HG03457 (cell line): Measurements from ENCODE around the gene PERM1.

Experiments
- ATAC-seq: cut with Tn5 transposase; IDR thresholded peaks from one replicate; pipeline ENCODE4 v1.9.1; 2021; ENCODE audit warnings: moderate number of reproducible peaks; ENCODE audit not compliant: unreplicated experiment

Gene PERM1

GRCh38 chr1:966135-966703 lies 15.7 kb downstream of the PERM1 start, which contains the start of gene PLEKHN1:
Gene PLEKHN1, plus strand, starts transcription at chr1:966482. Its CDS starts 50 bp downstream, at chr1:966532.
- ATAC-seq: no peak

- no peak for ATAC-seq
These were observed 16.3 kb downstream of the PERM1 start for GRCh38 chr1:965526-966134.

- ATAC-seq: no peak
These were observed 17.0 kb downstream of the PERM1 start for GRCh38 chr1:964691-965525.

- no peak for ATAC-seq
These were observed 18.0 kb downstream of the PERM1 start for GRCh38 chr1:963746-964525.

- no peak for ATAC-seq
These were observed 18.6 kb downstream of the PERM1 start for GRCh38 chr1:963301-963651.

GRCh38 chr1:962381-963300 lies 19.3 kb downstream of the PERM1 start:
- no peak for ATAC-seq

GRCh38 chr1:961132-961669 lies 20.7 kb downstream of the PERM1 start:
- ATAC-seq: no peak

GRCh38 chr1:960363-961131 lies 21.3 kb downstream of the PERM1 start, which contains the start of gene KLHL17:
Gene KLHL17, plus strand, starts transcription at chr1:960584. Its CDS starts 110 bp downstream, at chr1:960694.
- ATAC-seq: no peak

- ATAC-seq: no peak
These were observed 22.0 kb downstream of the PERM1 start for GRCh38 chr1:959731-960362.

GRCh38 chr1:958823-959730 lies 22.8 kb downstream of the PERM1 start, which contains the start of gene NOC2L:
Gene NOC2L, minus strand, starts transcription at chr1:959256. Its CDS starts 16 bp downstream, at chr1:959240.
- ATAC-seq: peak; percentile 37

GRCh38 chr1:956636-957035 lies 25.3 kb downstream of the PERM1 start:
- ATAC-seq: no peak

GRCh38 chr1:955474-955873 lies 26.4 kb downstream of the PERM1 start:
- no peak for ATAC-seq

GRCh38 chr1:954927-955326 lies 27.0 kb downstream of the PERM1 start:
- no peak for ATAC-seq

- no peak for ATAC-seq
These were observed 28.2 kb downstream of the PERM1 start for GRCh38 chr1:953524-954320.

- no peak for ATAC-seq
These were observed 29.3 kb downstream of the PERM1 start for GRCh38 chr1:952603-953002.

GRCh38 chr1:952201-952600 lies 29.7 kb downstream of the PERM1 start:
- no peak for ATAC-seq

- no peak for ATAC-seq
These were observed 30.5 kb downstream of the PERM1 start for GRCh38 chr1:951364-951763.
